Retinal pigment epithelial cell (primary cell): ENCODE data around the gene SAMM50.

Experiments used
- DNase-seq: peaks from one replicate; pipeline ENCODE4 v3.0.0-alpha.2; 2010; ENCODE audit warnings: low read depth
- H3K4me3 ChIP-seq: 2 replicates; pipeline ENCODE4 v1.5.1; 2011; ENCODE audit warnings: mild to moderate bottlenecking, low read length, control low read depth, moderate library complexity
- CTCF ChIP-seq: conservative IDR thresholded peaks from 2 replicates; pipeline ENCODE4 v1.5.1; 2011; ENCODE audit warnings: low read depth, low read length, control low read depth, inconsistent platforms

SAMM50 gene

GRCh38 chr22:43975041-43975440, 19.8 kb downstream of the SAMM50 start:
- no peak for TF ChIP-seq CTCF
- H3K4me3 ChIP-seq, result no peak overlapping the region
- DNase-seq, result no peak

DNA sequence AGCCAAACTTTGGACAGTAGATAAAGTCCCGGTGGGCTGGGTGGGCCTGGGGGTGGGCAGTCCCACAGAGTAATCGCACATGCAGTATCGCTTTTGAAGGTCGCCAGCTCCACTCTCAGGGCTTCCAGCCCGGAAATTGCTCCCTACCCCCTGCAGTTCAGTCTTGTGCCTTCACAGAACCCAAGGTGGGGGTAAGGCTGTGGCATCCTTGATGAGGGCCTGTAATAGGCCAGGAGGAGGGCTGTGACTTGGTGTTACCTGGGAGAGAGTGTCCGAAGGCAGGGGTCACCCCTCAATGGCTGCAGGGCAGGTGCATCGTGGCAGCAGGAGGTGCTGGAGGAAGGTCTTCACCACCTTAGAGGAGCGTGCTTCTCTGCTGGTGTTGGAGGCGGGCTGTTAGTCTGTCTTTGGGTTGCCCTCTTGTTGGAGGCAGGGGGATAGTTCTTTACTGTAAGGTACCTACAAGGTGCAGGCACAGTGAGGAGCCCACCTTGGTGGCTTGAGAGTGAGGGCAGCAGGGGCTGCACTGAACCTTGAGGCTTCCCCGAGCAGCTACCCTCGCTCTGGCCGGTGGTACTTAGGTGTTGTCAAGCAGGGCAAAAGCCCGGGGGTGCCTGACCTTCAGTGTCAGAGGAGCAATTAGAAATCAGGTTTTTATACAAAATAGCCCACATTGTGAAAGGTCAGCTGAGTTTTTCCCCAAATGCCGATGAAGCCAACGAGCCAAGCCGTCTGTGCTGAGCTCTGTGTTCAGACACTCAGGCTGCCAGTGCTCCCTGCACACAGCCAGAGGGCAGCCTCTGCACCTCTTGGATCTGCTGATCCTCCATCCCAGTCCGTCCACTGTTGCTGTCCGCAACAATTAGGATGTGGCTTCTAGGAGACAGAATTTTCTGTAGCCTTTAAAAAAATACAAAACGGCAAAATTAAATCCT, 21.9 kb downstream of the SAMM50 start:
- no peak for DNase-seq
- TF ChIP-seq CTCF, result no peak
- no peak overlapping the region for H3K4me3 ChIP-seq

GRCh38 chr22:43978558-43978957, 23.3 kb downstream of the SAMM50 start:
- no peak for TF ChIP-seq CTCF
- no peak for DNase-seq
- H3K4me3 ChIP-seq, result no peak overlapping the region

DNA sequence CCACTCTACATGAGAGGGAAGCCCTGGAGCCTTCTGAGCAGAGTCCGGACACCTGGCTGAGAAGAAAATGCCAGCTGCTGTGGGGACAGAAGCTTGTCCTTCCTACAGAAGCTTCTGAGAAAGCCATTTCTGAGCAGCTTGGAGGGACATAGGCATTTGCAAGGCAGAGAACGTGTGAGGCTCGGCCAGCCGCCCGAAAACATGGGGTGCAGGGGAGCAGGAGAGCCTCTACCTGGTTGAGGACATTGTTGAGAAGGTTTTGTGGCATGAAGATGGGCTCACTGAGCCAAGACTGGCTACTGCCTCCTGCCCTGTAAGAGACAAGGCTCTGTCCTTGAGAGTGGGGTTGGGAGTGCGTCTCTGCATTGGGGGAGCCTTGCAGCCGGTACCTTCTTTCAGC, 25.3 kb downstream of the SAMM50 start:
- no peak overlapping the region for H3K4me3 ChIP-seq
- TF ChIP-seq CTCF, result no peak

GRCh38 chr22:43980996-43981395, 25.8 kb downstream of the SAMM50 start:
- no peak for DNase-seq
- H3K4me3 ChIP-seq, result no peak overlapping the region
- no peak for TF ChIP-seq CTCF

More for the DNA sequence above, 25.3 kb downstream of the SAMM50 start:
- DNase-seq, result no peak

DNA sequence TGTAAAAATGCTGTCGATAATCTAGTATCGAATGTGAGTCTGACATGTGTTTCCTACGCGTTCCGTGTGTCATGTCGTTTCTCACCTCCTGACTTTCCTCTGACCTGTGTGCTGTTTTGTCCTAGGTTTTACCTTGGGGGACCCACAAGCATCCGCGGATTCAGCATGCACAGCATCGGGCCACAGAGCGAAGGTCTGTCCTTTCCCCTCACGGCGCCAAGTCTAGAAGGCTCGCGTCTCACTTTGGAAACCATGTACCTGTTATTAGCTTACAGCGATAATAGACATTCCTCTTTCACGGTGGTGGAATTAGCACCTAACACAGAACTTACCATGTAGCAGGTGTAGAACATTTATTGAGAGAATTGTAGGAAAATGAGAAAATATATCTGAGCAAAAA, 28.6 kb downstream of the SAMM50 start:
- no peak for DNase-seq
- H3K4me3 ChIP-seq, result no peak overlapping the region

More for the DNA sequence above, 28.6 kb downstream of the SAMM50 start:
- no peak for TF ChIP-seq CTCF
